Measurements from ENCODE around the gene KIN. TPM values are rescaled to one million over a fixed set of nuclear protein-coding genes. Genes with fewer than 3 reads are reported as not detected.

Gene KIN
- total RNA-seq, result 9.8 and 12.0 TPM in 2 replicates

DNA sequence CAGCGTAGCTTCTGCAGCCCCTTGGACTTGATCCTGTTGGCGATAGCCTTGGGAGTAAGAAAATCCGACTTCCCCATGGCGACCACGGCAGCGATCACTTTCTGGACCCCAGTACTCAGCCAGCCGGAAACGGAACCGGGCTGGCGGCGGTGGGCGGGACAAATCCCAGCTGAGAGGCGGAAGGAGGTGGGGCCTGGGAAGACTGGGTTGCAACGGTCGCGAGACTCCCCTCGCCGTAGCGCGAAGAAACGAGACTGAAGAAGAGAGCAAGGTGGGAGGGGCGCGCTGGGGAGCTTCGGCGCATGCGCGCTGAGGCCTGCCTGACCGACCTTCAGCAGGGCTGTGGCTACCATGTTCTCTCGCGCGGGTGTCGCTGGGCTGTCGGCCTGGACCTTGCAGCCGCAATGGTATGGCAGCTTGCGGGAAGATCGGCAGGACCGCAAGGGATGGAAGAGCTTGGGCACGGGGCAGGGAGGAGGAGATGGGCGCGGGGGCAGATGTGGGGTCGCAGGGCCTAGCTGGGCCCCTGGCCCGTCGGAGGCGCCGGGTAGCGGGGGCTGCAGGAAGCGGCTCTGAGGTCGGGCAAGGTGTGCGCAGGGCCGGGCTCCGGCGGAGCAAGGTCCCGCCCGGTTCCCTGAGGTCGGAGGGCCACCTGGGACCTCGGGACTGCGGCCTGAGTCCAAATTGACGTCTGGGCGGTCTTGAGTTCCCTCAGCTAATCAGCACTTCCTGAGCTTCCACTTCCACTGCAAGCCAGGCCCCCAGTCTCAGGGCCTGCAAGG lies at the start of gene KIN, which contains the start of gene ATP5F1C:
Gene KIN, minus strand, starts transcription at position 137 of the 782 bp plus-strand sequence. Its CDS starts 60 bp downstream, at position 77.
Gene ATP5F1C, plus strand, starts transcription at position 321 of the 782 bp plus-strand sequence. Its CDS starts 31 bp downstream, at position 352.
- no peak within 1 kb of the TSS for H3K27ac Mint-ChIP-seq
- intact Hi-C loops (cut with micrococcal nuclease), result loop anchor here (1.0 to 10.0 kb wide), 2 partner anchors 30 to 1517 kb away; partner anchors contain the start of gene TAF3
- H3K4me1 Mint-ChIP-seq (ENCODE audit: low read depth), result peaks cover 36% of the 10 kb centered on the region
- no peaks in the 10 kb centered on the region for H3K9me3 Mint-ChIP-seq
- no peak within 1 kb of the TSS for H3K4me3 Mint-ChIP-seq (ENCODE audit: low read depth)
- H3K27me3 Mint-ChIP-seq (ENCODE audit: low read depth), result no peaks in the 10 kb centered on the region
- peaks cover 35% of the 10 kb centered on the region for H3K36me3 Mint-ChIP-seq (ENCODE audit: low read depth)
- DNase-seq (ENCODE audit: low spot score), result peak; percentile 97

- no peak for DNase-seq (ENCODE audit: low spot score)
- Mint-ChIP-seq H3K27me3 (ENCODE audit: low read depth) (no peaks in the 10 kb centered on the region), H3K4me3 (ENCODE audit: low read depth) (no peak overlapping the region), H3K4me1 (ENCODE audit: low read depth) (peaks cover 4% of the 10 kb centered on the region), H3K36me3 (ENCODE audit: low read depth) (peaks cover 28% of the 10 kb centered on the region), H3K27ac (no peak overlapping the region), H3K9me3 (no peaks in the 10 kb centered on the region)
- intact Hi-C loops (cut with micrococcal nuclease), result no loop called here
Observed at GRCh38 chr10:7836571-7836970, 48.8 kb upstream of the KIN start.

DNA sequence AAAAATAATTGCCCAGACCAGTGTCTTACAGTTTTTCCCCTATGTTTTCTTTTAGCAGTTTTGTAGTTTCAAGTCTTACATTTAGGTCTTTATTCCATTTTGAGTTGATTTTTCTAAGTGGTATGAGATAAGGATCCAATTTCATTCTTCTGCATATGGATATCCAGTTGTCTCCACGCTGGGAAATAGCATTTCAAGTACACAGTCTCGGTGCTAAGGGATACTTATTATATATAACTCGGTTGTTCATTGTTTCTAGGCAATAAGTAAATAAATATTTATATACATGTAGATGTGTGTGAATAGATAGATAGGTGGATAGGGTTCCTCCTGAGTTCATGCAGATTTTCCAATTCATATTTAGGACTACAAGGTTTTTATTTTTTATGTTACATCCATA lies 46.5 kb upstream of the KIN start:
- Mint-ChIP-seq H3K27me3 (ENCODE audit: low read depth) (no peaks in the 10 kb centered on the region), H3K9me3 (no peaks in the 10 kb centered on the region), H3K4me3 (ENCODE audit: low read depth) (no peak overlapping the region), H3K36me3 (ENCODE audit: low read depth) (peaks cover 34% of the 10 kb centered on the region), H3K27ac (peak overlapping the region; percentile 14), H3K4me1 (ENCODE audit: low read depth) (peaks cover 6% of the 10 kb centered on the region)
- intact Hi-C loops (cut with micrococcal nuclease), result no loop called here
- DNase-seq (ENCODE audit: low spot score), result no peak

DNA sequence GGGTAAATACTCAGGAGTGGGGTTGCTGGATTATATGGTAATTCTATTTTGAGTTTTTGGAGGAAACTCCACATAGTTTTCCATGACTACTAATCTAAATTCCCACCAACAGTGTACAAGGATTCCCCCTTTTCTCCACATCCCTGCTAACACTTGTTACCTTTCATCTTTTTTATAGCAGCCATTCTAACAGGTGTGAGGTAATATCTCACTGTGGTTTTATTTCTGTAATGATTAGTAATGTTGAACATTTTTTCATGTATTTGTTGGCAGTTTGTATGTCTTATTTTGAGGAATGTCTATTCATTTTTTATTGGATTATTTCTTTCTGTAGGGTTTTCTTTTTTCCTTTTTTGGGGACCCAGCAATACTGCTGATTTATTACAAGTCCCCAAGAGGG lies 45.4 kb upstream of the KIN start:
- Mint-ChIP-seq H3K27me3 (ENCODE audit: low read depth) (no peaks in the 10 kb centered on the region), H3K36me3 (ENCODE audit: low read depth) (peaks cover 39% of the 10 kb centered on the region), H3K4me1 (ENCODE audit: low read depth) (peaks cover 6% of the 10 kb centered on the region), H3K4me3 (ENCODE audit: low read depth) (no peak overlapping the region), H3K27ac (no peak overlapping the region), H3K9me3 (no peaks in the 10 kb centered on the region)
- DNase-seq (ENCODE audit: low spot score), result no peak
- intact Hi-C loops (cut with micrococcal nuclease), result no loop called here

GRCh38 chr10:7832060-7832459 lies 44.3 kb upstream of the KIN start:
- Mint-ChIP-seq H3K36me3 (ENCODE audit: low read depth) (peaks cover 46% of the 10 kb centered on the region), H3K27me3 (ENCODE audit: low read depth) (no peaks in the 10 kb centered on the region), H3K4me1 (ENCODE audit: low read depth) (peaks cover 6% of the 10 kb centered on the region), H3K27ac (no peak overlapping the region), H3K4me3 (ENCODE audit: low read depth) (no peak overlapping the region), H3K9me3 (no peaks in the 10 kb centered on the region)
- DNase-seq (ENCODE audit: low spot score), result no peak
- intact Hi-C loops (cut with micrococcal nuclease), result no loop called here

DNA sequence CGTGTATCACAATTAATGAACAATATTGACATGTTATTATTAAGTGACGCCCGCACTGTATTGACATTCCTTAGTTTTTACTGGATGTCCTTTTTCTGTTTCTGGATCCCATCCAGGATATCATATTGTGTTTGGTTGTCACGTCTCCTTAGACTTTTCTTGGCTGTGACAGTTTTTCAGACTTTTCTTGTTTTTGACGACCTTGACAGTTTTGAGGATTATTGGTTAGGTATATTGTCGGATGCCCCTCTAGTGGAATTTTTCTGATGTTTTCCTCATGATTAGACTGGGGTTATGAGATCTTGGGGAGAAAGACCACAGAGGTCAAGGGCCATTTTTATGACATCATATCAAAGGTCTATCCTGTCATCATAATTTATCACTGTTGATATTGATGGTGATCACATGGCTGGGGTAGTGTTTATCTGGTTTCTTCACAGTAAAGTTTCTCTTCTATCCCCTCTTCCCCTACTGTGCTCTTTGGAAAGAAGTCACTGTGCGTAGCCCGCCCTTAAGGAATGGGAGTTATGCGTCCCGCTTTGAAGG lies 41.6 kb upstream of the KIN start:
- peaks cover 7% of the 10 kb centered on the region for H3K4me1 Mint-ChIP-seq (ENCODE audit: low read depth)
- no peak overlapping the region for H3K27ac Mint-ChIP-seq
- intact Hi-C loops (cut with micrococcal nuclease), result no loop called here
- DNase-seq (ENCODE audit: low spot score), result no peak
- H3K4me3 Mint-ChIP-seq (ENCODE audit: low read depth), result no peak overlapping the region
- peaks cover 47% of the 10 kb centered on the region for H3K36me3 Mint-ChIP-seq (ENCODE audit: low read depth)
- H3K9me3 Mint-ChIP-seq, result no peaks in the 10 kb centered on the region
- no peaks in the 10 kb centered on the region for H3K27me3 Mint-ChIP-seq (ENCODE audit: low read depth)

- intact Hi-C loops (cut with micrococcal nuclease), result no loop called here
- H3K9me3 Mint-ChIP-seq, result no peaks in the 10 kb centered on the region
- H3K36me3 Mint-ChIP-seq (ENCODE audit: low read depth), result peaks cover 49% of the 10 kb centered on the region
- H3K27me3 Mint-ChIP-seq (ENCODE audit: low read depth), result no peaks in the 10 kb centered on the region
- H3K27ac Mint-ChIP-seq, result no peak overlapping the region
- no peak for DNase-seq (ENCODE audit: low spot score)
- peaks cover 3% of the 10 kb centered on the region for H3K4me1 Mint-ChIP-seq (ENCODE audit: low read depth)
- H3K4me3 Mint-ChIP-seq (ENCODE audit: low read depth), result no peak overlapping the region
Observed at GRCh38 chr10:7826971-7827370, 39.2 kb upstream of the KIN start.

DNA sequence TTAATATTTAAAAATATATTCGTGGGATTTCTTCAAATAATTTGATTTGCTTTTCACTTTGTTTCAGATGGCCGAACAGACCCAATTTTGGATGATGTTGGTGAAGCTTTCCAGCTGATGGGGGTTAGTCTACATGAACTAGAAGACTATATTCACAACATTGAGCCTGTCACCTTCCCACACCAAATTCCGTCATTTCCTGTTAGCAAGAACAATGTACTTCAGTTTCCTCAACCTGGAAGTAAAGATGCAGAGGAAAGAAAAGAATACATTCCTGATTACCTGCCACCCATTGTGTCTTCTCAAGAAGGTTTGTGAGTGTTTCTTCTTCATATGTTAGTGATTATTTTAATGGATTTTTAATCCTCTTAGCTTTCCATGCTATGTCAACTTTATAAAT lies 36.5 kb upstream of the KIN start:
- intact Hi-C loops (cut with micrococcal nuclease), result no loop called here
- no peaks in the 10 kb centered on the region for H3K9me3 Mint-ChIP-seq
- H3K36me3 Mint-ChIP-seq (ENCODE audit: low read depth), result peaks cover 43% of the 10 kb centered on the region
- peaks cover 17% of the 10 kb centered on the region for H3K4me1 Mint-ChIP-seq (ENCODE audit: low read depth)
- DNase-seq (ENCODE audit: low spot score), result no peak
- H3K4me3 Mint-ChIP-seq (ENCODE audit: low read depth), result no peak overlapping the region
- no peaks in the 10 kb centered on the region for H3K27me3 Mint-ChIP-seq (ENCODE audit: low read depth)
- no peak overlapping the region for H3K27ac Mint-ChIP-seq

DNA sequence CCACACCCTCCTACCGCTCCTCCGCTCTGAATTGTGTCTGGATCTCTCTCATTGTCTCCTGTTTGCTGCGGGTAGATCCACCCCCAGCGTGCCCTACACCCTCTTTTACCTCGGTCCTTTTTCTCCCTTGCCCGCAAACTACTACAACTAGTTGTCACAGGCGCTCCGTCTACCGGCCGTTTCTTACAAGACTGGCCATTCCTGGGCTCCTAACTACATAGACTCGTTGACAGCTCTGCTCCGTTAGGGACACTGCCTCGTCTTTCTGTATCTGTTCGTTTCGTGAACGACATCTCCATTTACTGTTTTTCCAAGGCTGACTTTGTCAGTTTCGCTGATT lies 31.3 kb upstream of the KIN start:
- H3K36me3 Mint-ChIP-seq (ENCODE audit: low read depth), result peaks cover 8% of the 10 kb centered on the region
- H3K27me3 Mint-ChIP-seq (ENCODE audit: low read depth), result peaks cover 6% of the 10 kb centered on the region
- H3K4me3 Mint-ChIP-seq (ENCODE audit: low read depth), result peak overlapping the region; percentile 98
- no peak for DNase-seq (ENCODE audit: low spot score)
- H3K27ac Mint-ChIP-seq, result peak overlapping the region; percentile 91
- intact Hi-C loops (cut with micrococcal nuclease), result no loop called here
- no peaks in the 10 kb centered on the region for H3K9me3 Mint-ChIP-seq
- H3K4me1 Mint-ChIP-seq (ENCODE audit: low read depth), result peaks cover 24% of the 10 kb centered on the region

DNA sequence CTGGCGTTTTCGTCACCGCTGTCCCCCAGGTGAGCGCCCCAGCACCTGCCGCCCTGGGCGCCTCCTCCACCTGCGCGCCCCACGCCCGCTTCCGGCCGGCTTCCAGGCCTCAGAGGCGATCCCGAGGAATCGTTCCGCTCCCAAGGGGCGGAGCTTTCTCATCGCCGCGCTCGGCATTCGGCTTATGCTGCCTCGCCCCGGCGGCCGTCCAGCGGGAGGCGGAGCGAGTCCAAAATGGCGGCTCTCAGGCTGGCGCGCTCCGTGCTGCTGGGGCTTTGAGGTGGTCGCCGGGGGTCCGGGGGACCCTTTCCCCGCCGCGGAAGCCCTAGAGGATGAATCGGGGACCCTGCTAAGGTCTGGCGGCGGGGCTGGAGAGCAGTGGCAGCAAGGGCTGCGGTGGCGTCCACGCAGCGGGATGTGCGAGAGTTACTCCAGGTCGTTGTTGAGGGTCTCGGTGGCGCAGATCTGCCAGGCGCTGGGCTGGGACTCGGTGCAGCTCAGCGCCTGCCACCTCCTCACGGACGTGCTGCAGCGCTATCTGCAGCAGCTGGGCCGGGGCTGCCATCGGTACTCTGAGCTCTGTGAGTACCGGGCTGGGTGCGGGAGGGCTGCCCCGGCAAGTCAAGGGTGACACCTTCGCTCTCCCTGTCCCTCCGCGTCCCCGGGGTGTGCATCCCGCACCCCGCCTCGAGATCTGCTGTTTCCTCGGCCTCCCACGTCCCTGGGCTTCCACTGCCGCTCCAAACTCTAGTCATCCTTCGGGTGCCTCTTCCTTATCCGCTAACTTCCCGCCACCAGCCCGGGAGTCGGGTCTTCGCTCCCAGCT lies 30.7 kb upstream of the KIN start, which contains the start of gene TAF3:
Gene TAF3, plus strand, starts transcription at position 211 of the 826 bp plus-strand sequence. Its CDS starts 205 bp downstream, at position 416.
- intact Hi-C loops (cut with micrococcal nuclease), result loop anchor here (1.0 kb wide), 1 partner anchor 30 kb away; the partner anchor contains the start of gene ATP5F1C
- no peaks in the 10 kb centered on the region for H3K9me3 Mint-ChIP-seq
- peak within 1 kb of the TSS; percentile 91 for H3K27ac Mint-ChIP-seq
- peaks cover 8% of the 10 kb centered on the region for H3K27me3 Mint-ChIP-seq (ENCODE audit: low read depth)
- peak; percentile 91 for DNase-seq (ENCODE audit: low spot score)
- H3K4me1 Mint-ChIP-seq (ENCODE audit: low read depth), result peaks cover 24% of the 10 kb centered on the region
- H3K36me3 Mint-ChIP-seq (ENCODE audit: low read depth), result peaks cover 8% of the 10 kb centered on the region
- peak within 1 kb of the TSS; percentile 98 for H3K4me3 Mint-ChIP-seq (ENCODE audit: low read depth)

DNA sequence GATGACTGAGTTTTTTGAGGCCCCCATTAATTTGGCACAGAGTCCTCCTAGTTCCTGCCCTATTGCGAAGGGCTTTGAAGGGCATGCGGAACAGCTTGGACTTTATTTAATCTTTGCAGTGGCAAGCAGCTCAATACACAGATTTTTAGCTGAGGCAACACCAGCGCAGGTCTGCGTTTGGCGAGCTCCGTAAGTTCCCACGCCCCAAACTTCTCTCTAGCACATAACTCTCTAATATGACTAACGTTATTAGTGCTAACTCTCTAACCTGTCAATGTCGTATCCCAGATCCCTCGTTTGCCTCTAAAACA lies 30.1 kb upstream of the KIN start:
- Mint-ChIP-seq H3K9me3 (no peaks in the 10 kb centered on the region), H3K4me3 (ENCODE audit: low read depth) (peak overlapping the region; percentile 98), H3K27me3 (ENCODE audit: low read depth) (peaks cover 8% of the 10 kb centered on the region), H3K36me3 (ENCODE audit: low read depth) (peaks cover 8% of the 10 kb centered on the region), H3K4me1 (ENCODE audit: low read depth) (peaks cover 24% of the 10 kb centered on the region), H3K27ac (peak overlapping the region; percentile 91)
- no peak for DNase-seq (ENCODE audit: low spot score)
- intact Hi-C loops (cut with micrococcal nuclease), result loop anchor here (1.0 kb wide), 1 partner anchor 30 kb away; the partner anchor contains the start of gene ATP5F1C

DNA sequence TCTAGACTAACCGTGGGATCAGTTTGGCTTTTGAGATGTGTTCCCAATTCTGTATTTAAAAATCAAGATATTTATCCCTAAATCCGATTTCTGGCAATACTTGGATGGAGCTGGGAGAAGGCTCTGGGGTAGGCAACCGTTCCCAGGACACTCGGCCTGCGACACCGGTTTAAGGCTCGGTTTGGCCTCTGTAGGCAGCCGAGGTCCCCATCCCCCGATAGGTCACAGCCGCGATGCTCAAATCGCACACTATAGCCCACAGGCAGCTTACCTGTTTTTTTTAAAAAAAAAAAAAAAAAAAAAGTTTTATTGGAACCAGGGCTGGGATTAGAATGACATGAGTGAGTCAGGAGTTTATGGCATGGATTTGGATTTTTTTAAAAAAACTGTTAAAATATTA lies 29.8 kb upstream of the KIN start:
- Mint-ChIP-seq H3K4me3 (ENCODE audit: low read depth) (peak overlapping the region; percentile 98), H3K36me3 (ENCODE audit: low read depth) (peaks cover 8% of the 10 kb centered on the region), H3K4me1 (ENCODE audit: low read depth) (peaks cover 24% of the 10 kb centered on the region), H3K27ac (no peak overlapping the region), H3K27me3 (ENCODE audit: low read depth) (peaks cover 8% of the 10 kb centered on the region), H3K9me3 (no peaks in the 10 kb centered on the region)
- DNase-seq (ENCODE audit: low spot score), result no peak
- intact Hi-C loops (cut with micrococcal nuclease), result no loop called here
